GM23248 (cell line): ENCODE results near the gene NT5M.
"Not testable (repeated sequence)": the region's sequence is repeated elsewhere in the genome, so short reads cannot be mapped to it uniquely, and the experiment has no call there.

Source experiments
- EZH2 ChIP-seq: fragments of 200-600 bp; sonication (generic); IDR thresholded peaks from 2 replicates; pipeline ENCODE4 v1.6.1; 2018; ENCODE audit warnings: antibody characterized with exemption, mild to moderate bottlenecking; ENCODE audit not compliant: insufficient read depth, poor library complexity, severe bottlenecking
- EZH2phosphoT487 ChIP-seq: fragments of 200-600 bp; sonication (generic); IDR thresholded peaks from 2 replicates; pipeline ENCODE4 v1.6.1; 2018; ENCODE audit warnings: antibody characterized with exemption, moderate library complexity, mild to moderate bottlenecking, low read depth; ENCODE audit not compliant: insufficient read depth

- not testable (repeated sequence) for TF ChIP-seq EZH2phosphoT487, EZH2
Measured at GRCh38 chr17:17277431-17277830, 25.7 kb upstream of the NT5M start.
